Osteocyte (in vitro differentiated cells): ENCODE measurements around the gene PIBF1. TPM values are rescaled to one million over a fixed set of nuclear protein-coding genes. Genes with fewer than 3 reads are reported as not detected.

Experiments used
- DNase-seq: peaks from one replicate; pipeline ENCODE4 v3.0.0; 2021; ENCODE audit warnings: mixed read lengths; ENCODE audit not compliant: unreplicated experiment; ENCODE audit errors: extremely low spot score
- H3K27ac Mint-ChIP-seq: one replicate; pipeline ENCODE4 v1.8.0; 2021; ENCODE audit warnings: mild to moderate bottlenecking, mixed read lengths; ENCODE audit not compliant: unreplicated experiment
- H3K27me3 Mint-ChIP-seq: one replicate; pipeline ENCODE4 v1.8.0; 2021; ENCODE audit warnings: mixed read lengths; ENCODE audit not compliant: unreplicated experiment
- H3K36me3 Mint-ChIP-seq: one replicate; pipeline ENCODE4 v1.8.0; 2021; ENCODE audit warnings: mixed read lengths; ENCODE audit not compliant: unreplicated experiment
- H3K4me1 Mint-ChIP-seq: one replicate; pipeline ENCODE4 v1.8.0; 2021; ENCODE audit warnings: mixed read lengths; ENCODE audit not compliant: unreplicated experiment
- H3K4me3 Mint-ChIP-seq: one replicate; pipeline ENCODE4 v1.8.0; 2021; ENCODE audit warnings: mild to moderate bottlenecking, moderate library complexity, mixed read lengths; ENCODE audit not compliant: unreplicated experiment
- H3K9me3 Mint-ChIP-seq: one replicate; pipeline ENCODE4 v1.8.0; 2021; ENCODE audit warnings: mixed read lengths; ENCODE audit not compliant: unreplicated experiment
- CTCF ChIP-seq: fragments of 200-600 bp; sonication (generic); IDR thresholded peaks from 2 replicates; pipeline ENCODE4 v1.5.0; 2021; ENCODE audit warnings: antibody characterized with exemption, mild to moderate bottlenecking, moderate library complexity
- total RNA-seq: library from RNA; stranded (reverse); gene quantifications from 2 replicates; pipeline ENCODE4 v1.2.1, GENCODE V29; 2021

The PIBF1 gene
- total RNA-seq, 1 donor from 2014 or later, result 22.6 TPM

- DNase-seq, result no peak
- H3K36me3 Mint-ChIP-seq, result peaks cover 40% of the 10 kb centered on the region
- H3K27ac Mint-ChIP-seq, result no peak overlapping the region
- H3K4me1 Mint-ChIP-seq, result no peaks in the 10 kb centered on the region
- peaks cover 8% of the 10 kb centered on the region for H3K9me3 Mint-ChIP-seq
- no peak for TF ChIP-seq CTCF
- no peaks in the 10 kb centered on the region for H3K27me3 Mint-ChIP-seq
- no peak overlapping the region for H3K4me3 Mint-ChIP-seq
Measured at GRCh38 chr13:72754111-72754510, 27.8 kb upstream of the PIBF1 start.

GRCh38 chr13:72757792-72758535, 24.0 kb upstream of the PIBF1 start:
- no peak for TF ChIP-seq CTCF
- Mint-ChIP-seq H3K4me1 (no peaks in the 10 kb centered on the region), H3K9me3 (no peaks in the 10 kb centered on the region), H3K4me3 (no peak overlapping the region), H3K27me3 (no peaks in the 10 kb centered on the region), H3K27ac (no peak overlapping the region), H3K36me3 (peaks cover 40% of the 10 kb centered on the region)
- no peak for DNase-seq

GRCh38 chr13:72760189-72760588, 21.7 kb upstream of the PIBF1 start:
- Mint-ChIP-seq H3K27ac (no peak overlapping the region), H3K4me3 (no peak overlapping the region), H3K9me3 (no peaks in the 10 kb centered on the region), H3K36me3 (peaks cover 42% of the 10 kb centered on the region), H3K4me1 (peaks cover 6% of the 10 kb centered on the region), H3K27me3 (no peaks in the 10 kb centered on the region)
- no peak for TF ChIP-seq CTCF
- DNase-seq, result no peak

- TF ChIP-seq CTCF, result no peak
- H3K9me3 Mint-ChIP-seq, result no peaks in the 10 kb centered on the region
- H3K4me1 Mint-ChIP-seq, result peaks cover 6% of the 10 kb centered on the region
- no peak overlapping the region for H3K4me3 Mint-ChIP-seq
- H3K27me3 Mint-ChIP-seq, result no peaks in the 10 kb centered on the region
- DNase-seq, result no peak
- peak overlapping the region; percentile 18 for H3K27ac Mint-ChIP-seq
- H3K36me3 Mint-ChIP-seq, result peaks cover 58% of the 10 kb centered on the region
Measured at GRCh38 chr13:72763411-72763810, 18.5 kb upstream of the PIBF1 start.

GRCh38 chr13:72774019-72774418, 7.9 kb upstream of the PIBF1 start:
- H3K4me3 Mint-ChIP-seq, result no peak overlapping the region
- peaks cover 62% of the 10 kb centered on the region for H3K36me3 Mint-ChIP-seq
- no peak overlapping the region for H3K27ac Mint-ChIP-seq
- no peaks in the 10 kb centered on the region for H3K27me3 Mint-ChIP-seq
- no peak for TF ChIP-seq CTCF
- DNase-seq, result no peak
- H3K9me3 Mint-ChIP-seq, result no peaks in the 10 kb centered on the region
- H3K4me1 Mint-ChIP-seq, result peaks cover under 1% of the 10 kb centered on the region
